GM18511 (cell line): ENCODE results near the gene MCM5.
"Not testable (repeated sequence)": the region's sequence is repeated elsewhere in the genome, so short reads cannot be mapped to it uniquely, and the experiment has no call there.

ENCODE experiments used
- ATAC-seq: cut with Tn5 transposase; IDR thresholded peaks from one replicate; pipeline ENCODE4 v1.9.1; 2021; ENCODE audit warnings: mild to moderate bottlenecking, moderate library complexity; ENCODE audit not compliant: unreplicated experiment

Gene MCM5

GRCh38 chr22:35431483-35432227, 31.7 kb downstream of the MCM5 start:
- no peak for ATAC-seq

DNA sequence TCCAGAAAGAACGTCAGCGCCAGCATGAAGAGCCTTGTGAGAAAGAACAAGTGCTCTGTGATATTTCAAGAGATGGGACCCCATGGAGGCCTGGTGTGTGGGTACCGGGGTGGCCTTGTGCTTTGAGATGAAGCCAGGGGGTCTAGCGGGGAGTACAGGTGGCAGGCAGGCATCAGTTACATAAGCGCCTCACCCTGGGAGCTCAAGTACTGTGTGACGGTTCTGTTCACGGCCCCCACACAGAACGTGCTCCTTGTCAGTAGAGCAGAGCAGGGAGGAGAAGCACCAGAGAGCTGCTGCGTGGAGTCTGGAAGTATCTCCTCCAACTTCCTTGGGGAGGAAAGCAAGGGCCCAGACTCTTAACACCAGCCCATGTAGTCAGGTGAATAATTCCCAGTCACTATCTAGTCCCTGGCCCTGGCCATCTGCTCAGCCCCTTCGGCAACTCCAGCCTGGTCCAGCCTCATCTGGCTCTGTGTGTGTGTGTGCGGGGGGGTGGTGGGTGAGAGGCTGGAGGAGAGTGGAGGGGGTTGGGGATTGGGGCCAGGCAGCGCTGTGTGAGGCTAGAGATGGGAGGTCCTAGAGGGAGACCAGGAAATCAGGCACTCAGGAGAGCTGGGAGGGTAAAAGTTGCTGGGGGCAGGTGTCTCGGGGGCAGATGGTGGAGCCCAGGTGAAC, 32.4 kb downstream of the MCM5 start:
- ATAC-seq: no peak

- no peak for ATAC-seq
Measured at GRCh38 chr22:35434061-35434710, 34.2 kb downstream of the MCM5 start.

- ATAC-seq: no peak
Measured at GRCh38 chr22:35435201-35435740, 35.3 kb downstream of the MCM5 start.

DNA sequence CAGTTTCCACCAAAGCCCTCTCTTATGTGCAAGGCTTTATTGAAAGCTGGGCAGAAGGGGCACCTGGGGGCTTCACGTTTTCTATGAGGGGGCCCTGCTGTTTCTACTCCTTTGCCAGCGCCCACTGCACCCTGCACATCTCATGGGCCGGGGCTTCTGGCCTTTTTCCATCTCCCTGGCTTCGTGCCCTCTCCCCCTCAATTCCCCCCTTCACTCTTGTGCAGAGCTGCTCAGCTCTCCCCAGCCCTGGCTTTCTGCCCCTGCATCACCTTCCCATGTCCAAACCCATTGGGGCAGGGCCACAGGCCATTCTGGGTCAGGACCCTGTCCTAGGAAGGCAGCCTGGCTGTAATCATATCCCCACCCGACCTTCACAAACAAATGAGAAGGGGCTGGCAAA, 36.5 kb downstream of the MCM5 start:
- ATAC-seq: no peak

DNA sequence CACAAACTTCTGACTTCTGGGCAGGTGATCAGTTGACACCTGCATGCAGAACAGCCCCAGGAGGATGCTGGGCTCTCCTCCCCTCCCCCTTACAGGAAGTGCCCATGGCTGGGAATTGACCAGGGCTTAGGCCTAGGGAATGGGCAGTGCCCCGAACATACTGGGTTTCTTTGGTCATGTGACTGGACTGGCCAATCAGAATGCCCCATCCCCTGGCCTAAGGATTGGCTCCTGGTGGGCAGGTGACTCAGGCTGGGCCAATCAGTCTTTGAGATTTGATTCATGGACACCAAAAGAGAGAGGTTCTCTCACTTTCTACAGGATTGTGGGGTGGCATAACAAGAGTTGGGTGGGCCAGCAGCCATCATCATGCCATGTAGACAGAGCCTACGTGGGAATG, 37.1 kb downstream of the MCM5 start:
- no peak for ATAC-seq

- ATAC-seq: not testable (repeated sequence)
Measured at GRCh38 chr22:35438673-35439364, 38.9 kb downstream of the MCM5 start.

GRCh38 chr22:35439365-35439717, 39.4 kb downstream of the MCM5 start:
- no peak for ATAC-seq

- ATAC-seq: no peak
Measured at GRCh38 chr22:35440129-35440528, 40.2 kb downstream of the MCM5 start.

GRCh38 chr22:35441489-35442100, 41.7 kb downstream of the MCM5 start:
- no peak for ATAC-seq

DNA sequence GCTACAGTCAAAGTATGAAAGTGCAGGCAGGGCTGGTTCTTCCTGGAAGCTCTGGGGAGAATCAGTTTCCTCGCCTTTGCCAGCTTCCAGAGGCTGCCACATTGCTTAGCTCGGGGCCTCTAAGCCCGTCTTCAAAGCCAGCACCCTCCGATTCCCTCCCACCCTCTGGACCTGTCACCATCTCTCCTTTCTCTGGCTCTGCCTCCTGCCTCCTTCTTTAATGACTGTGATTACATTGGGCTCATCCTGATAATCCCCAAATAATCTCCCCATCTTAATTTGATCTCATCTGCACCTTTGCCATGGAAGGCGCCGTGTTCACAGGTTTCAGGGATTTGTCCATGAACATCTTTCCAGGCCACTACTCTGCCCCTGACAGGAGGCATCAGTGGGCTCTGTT, 42.5 kb downstream of the MCM5 start:
- no peak for ATAC-seq

DNA sequence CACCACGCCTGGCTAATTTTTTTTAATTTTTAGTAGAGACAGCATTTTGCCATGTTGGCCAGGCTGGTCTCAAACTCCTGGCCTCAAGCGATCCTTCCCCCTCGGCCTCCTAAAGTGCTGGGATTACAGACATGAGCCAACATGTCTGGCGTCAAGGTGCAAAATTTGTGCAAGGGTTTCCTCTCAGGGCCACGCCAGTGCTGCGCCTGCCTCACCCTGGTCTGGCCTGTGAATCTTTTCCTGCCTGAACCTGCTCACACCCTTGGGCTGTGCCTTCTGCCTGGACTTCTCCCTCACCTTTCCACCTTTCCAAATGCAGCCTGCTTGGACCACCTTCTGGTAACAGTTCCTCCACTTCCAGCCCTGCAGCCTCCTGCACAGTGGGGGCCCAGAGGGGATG, 43.4 kb downstream of the MCM5 start:
- no peak for ATAC-seq

DNA sequence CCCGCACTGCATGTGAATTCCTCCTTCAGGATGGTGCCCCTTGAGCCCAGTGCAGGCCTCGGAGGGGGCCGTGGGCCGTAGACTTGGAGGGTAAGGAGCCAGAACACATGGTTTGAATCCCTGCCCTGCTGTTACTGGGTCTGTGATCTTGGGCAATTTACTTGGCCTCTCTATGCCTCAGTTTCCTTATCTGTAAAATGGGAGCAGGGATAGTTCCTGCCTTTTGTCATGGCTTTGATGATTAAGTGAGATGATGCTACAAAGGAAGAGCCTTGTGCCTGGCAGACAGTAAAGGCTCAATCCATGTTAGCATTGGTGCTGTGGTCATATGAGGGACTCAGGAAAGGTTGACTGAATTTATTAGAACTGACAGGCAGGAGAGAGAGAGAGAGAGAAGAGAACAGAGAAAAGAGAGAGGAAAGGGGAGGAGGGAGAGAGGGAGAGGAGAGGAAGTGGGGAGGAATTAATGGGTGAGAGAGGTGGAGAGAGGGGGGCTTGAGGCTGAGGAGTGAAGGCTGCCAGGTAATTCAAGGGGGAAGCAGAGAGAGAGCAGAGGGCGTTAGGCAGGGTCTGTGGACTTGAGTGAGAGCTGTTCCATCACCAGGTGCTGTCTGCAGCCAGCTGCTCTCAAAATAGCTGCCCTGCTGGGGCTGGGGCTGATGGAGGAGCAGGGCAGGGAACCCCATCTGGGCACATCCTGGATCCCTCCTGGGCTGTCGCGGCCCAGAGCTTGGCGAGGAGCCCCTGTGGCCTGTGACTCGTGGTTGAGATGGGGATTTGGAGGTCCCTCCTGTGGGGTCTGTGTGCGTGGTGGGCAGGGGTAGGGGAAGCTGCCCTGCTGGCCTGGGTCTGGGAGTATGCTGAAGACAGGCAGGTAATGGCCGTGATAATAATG, 44.1 kb downstream of the MCM5 start:
- ATAC-seq: no peak

GRCh38 chr22:35444685-35445399, 44.9 kb downstream of the MCM5 start:
- no peak for ATAC-seq

GRCh38 chr22:35445933-35446332, 46.0 kb downstream of the MCM5 start:
- no peak for ATAC-seq

- no peak for ATAC-seq
Measured at GRCh38 chr22:35446365-35446764, 46.4 kb downstream of the MCM5 start.

DNA sequence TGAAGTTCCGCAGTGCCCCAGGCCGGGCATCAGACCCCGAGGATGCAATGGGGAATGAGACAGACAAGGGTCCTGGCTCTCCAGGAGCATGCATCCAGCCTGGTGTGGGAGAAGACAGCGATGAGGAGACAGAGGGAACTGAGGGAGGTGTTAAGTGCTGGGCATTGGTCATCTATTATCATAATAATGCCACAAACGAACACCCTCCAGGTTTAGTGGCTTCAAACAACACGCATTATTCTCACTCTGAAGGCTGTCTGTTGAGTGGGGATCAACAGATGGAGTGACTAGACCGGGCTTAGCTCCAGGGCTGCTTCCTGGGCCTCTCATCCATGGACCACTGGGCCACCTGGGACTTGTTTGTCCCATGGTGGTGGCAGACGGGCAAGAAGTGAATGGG, 48.6 kb downstream of the MCM5 start:
- no peak for ATAC-seq

DNA sequence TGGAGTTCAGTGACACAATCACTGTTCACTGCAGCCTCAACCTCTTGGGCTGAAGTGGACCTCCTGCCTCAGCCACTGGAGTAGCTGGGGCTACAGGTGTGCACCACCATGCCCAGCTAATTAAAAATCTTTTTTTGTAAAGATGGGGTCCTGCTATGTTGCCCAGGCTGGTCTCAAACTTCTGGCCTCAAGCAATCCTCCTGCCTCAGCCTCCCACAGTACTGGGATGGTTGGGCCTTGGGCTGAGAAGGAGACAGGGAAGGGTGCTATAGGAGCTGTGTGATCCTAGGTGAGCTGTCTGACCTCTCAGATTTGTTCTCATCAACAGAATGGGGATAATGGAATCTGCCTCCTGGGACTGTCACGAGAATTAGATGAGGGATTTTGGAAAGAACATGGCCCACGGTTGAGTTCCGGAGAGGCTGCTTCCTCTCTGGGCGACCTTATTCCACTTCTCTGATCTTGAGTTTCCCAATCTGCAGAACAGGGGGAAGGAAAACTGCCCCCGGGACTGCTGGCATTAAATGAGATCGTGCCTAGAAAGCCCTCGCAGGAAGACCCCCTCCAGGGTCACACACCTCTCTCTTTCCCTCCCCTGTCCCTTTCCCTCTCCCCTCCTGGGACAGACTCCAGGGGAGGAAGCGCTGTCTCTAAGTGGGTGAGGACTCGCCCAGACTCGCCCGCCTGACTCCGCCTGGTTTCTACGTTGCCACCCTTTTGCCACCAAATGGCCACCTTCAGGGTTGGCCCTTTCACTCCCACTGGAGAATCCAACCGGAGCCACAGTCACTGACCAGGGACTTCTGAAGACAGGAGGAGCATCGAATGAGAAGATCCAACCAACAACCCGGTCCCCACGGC, 50.1 kb downstream of the MCM5 start:
- no peak for ATAC-seq
